Skeletal muscle tissue (tissue), 4 donors: ENCODE measurements around the gene NR1D1. TPM values are rescaled to one million over a fixed set of nuclear protein-coding genes. Genes with fewer than 3 reads are reported as not detected.
A peak's percentile ranks its signal among the peaks of the same experiment; 100 is the strongest.

ENCODE experiments used
- H3K27ac ChIP-seq: one replicate; pipeline ENCODE4 v1.7.0; 2013; ENCODE audit warnings: mild to moderate bottlenecking, low read depth, low read length, inconsistent platforms
- H3K27me3 ChIP-seq, 3 donors: one replicate each; pipeline ENCODE4 v1.7.0; 2013; ENCODE audit warnings: low read length in 3 of 3; ENCODE audit not compliant: control insufficient read depth in 3 of 3, insufficient read depth in 3 of 3
- H3K36me3 ChIP-seq, 3 donors: one replicate each; pipeline ENCODE4 v1.7.0; 2013; ENCODE audit warnings: low read length in 3 of 3; ENCODE audit not compliant: control insufficient read depth in 3 of 3, insufficient read depth in 3 of 3
- H3K4me1 ChIP-seq, 3 donors: one replicate each; pipeline ENCODE4 v1.7.0; 2013; ENCODE audit warnings: low read length in 3 of 3, mild to moderate bottlenecking in 3 of 3; ENCODE audit not compliant: control insufficient read depth in 3 of 3, insufficient read depth in 3 of 3
- H3K4me3 ChIP-seq, 3 donors: one replicate each; pipeline ENCODE4 v1.7.0; 2013; ENCODE audit warnings: low read length in 3 of 3
- H3K9ac ChIP-seq, 3 donors: one replicate each; pipeline ENCODE4 v1.7.0; 2013; ENCODE audit warnings: low read length in 3 of 3, mild to moderate bottlenecking in 3 of 3, moderate library complexity in 2 of 3, low read depth in 1 of 3
- H3K9me3 ChIP-seq, 3 donors: one replicate each; pipeline ENCODE4 v1.7.0; 2013; ENCODE audit warnings: low read length in 3 of 3; ENCODE audit not compliant: control insufficient read depth in 3 of 3
- total RNA-seq: library from RNA; depleted of rRNA; stranded (reverse); fragments of >200 nt; gene quantifications from one replicate; pipeline ENCODE4 v1.2.3, GENCODE V29; 2014
- donor health status: Osteomylitis.

Gene NR1D1
- total RNA-seq, 1 donor from 2014 or later: 1.0 TPM

- Histone ChIP-seq H3K4me3 (no peak overlapping the region), H3K27ac (no peak overlapping the region), H3K9ac (peak overlapping the region in 1 of 3 donors; percentile 79), H3K4me1 (peaks cover 48 to 57% (median 52%) of the 10 kb centered on the region in 3 donors), H3K27me3 (no peaks in the 10 kb centered on the region), H3K9me3 (no peaks in the 10 kb centered on the region), H3K36me3 (peaks cover 32 to 41% (median 40%) of the 10 kb centered on the region in 3 donors)
Observed at GRCh38 chr17:40076591-40076990, 23.8 kb downstream of the NR1D1 start.

DNA sequence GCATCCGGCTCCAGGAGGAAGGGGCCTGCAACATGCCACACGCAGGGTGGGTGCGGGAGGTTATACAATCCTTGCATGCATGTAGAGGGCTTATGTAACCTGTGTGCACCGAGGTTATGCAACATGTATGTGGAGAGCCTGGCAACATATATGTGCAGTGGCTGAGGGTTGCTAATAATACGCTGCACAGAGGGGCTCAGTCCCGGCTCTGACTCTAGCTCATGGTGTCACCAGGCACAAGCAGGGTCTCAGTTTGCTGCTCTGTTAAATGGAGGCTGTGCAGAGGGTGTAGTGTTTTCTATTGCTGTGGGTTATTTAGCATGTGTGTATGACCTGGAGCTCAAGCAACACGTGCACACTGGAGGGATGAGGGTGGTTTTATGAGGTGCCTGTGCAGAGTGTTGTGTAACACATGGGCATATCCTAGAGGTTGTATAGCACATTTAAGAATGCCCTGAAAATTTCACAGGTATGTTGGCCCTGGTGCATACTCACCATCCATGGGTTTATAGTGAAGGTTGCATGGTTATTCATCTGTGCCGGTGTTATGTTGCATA lies 24.4 kb downstream of the NR1D1 start:
- Histone ChIP-seq H3K4me1 (peaks cover 53 to 63% (median 58%) of the 10 kb centered on the region in 3 donors), H3K27ac (peak overlapping the region; percentile 99), H3K4me3 (peak overlapping the region; percentile 46 to 63 (median 59)), H3K27me3 (no peaks in the 10 kb centered on the region), H3K9me3 (no peaks in the 10 kb centered on the region), H3K9ac (peak overlapping the region; percentile 51 to 79 (median 76)), H3K36me3 (peaks cover 30 to 37% (median 36%) of the 10 kb centered on the region in 3 donors)

- H3K4me1 ChIP-seq: peaks cover 60 to 69% (median 64%) of the 10 kb centered on the region in 3 donors
- H3K9ac ChIP-seq: peak overlapping the region; percentile 51 to 79 (median 76)
- no peaks in the 10 kb centered on the region for H3K27me3 ChIP-seq
- peak overlapping the region; percentile 99 for H3K27ac ChIP-seq
- peak overlapping the region; percentile 46 to 63 (median 59) for H3K4me3 ChIP-seq
- H3K36me3 ChIP-seq: peaks cover 30 to 33% (median 32%) of the 10 kb centered on the region in 3 donors
- no peaks in the 10 kb centered on the region for H3K9me3 ChIP-seq
Observed at GRCh38 chr17:40075201-40075941, 25.0 kb downstream of the NR1D1 start.

DNA sequence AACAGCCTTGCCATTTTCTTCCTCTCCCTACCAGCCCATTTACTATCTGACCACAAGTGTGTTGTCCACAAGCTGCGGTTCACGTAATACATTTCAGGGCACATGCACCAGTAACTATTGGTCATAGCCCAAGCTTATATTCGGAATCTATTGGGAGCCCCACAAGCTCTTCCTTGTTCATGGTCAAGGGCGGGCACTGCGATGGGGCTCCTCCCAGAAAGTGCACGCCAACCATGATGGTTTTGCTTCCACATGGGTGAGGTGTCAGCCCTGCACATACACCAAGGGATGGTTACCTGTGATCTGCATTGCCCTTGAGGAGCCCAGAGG lies 25.6 kb downstream of the NR1D1 start:
- H3K4me1 ChIP-seq: peaks cover 65 to 75% (median 70%) of the 10 kb centered on the region in 3 donors
- H3K27ac ChIP-seq: peak overlapping the region; percentile 99
- H3K4me3 ChIP-seq: peak overlapping the region in 2 of 3 donors; percentile 59 to 63

GRCh38 chr17:40074175-40074512 lies 26.2 kb downstream of the NR1D1 start:
- H3K27me3 ChIP-seq: no peaks in the 10 kb centered on the region
- H3K4me1 ChIP-seq: peaks cover 72 to 82% (median 77%) of the 10 kb centered on the region in 3 donors

More for the DNA sequence above, 25.6 kb downstream of the NR1D1 start:
- H3K27me3 ChIP-seq: no peaks in the 10 kb centered on the region
- peak overlapping the region; percentile 2 to 79 (median 66) for H3K9ac ChIP-seq
- peaks cover 27 to 32% (median 28%) of the 10 kb centered on the region in 3 donors for H3K36me3 ChIP-seq
- no peaks in the 10 kb centered on the region for H3K9me3 ChIP-seq

DNA sequence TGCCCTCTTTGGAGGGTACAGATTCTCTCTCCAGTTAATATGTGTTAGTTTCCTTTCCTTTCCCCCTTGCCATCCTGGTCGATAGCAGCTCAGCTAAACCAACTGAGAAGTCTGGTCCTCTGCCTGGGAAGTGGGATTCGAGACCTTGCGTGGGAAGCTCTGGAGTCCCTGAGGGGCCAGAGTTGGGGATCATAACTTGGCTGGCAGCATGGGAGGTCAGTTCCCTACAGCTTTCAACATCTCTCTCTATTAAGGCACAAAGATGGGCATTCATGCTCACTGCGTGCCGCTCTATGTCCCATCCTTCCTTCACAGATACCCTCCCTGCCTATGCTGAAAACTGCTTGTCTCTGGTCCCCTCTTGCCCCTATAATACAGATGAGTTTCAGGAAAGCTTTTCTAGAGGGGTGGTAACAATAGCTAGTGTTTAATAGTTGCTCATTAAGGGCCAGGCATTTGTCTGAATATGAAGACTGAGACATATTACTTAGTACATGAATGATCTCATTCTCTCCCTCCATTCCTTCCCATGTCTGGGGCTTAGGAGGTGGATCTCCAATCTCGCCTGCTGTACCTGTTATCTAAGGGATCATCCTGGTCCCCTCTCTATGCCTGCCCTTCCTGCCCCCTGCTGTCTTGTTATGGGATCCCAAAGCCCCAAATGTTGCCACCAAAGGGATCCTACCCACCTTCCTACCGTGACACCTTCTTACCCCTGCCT lies 26.8 kb downstream of the NR1D1 start:
- H3K36me3 ChIP-seq: peaks cover 20 to 32% (median 25%) of the 10 kb centered on the region in 3 donors
- peaks cover 77 to 87% (median 81%) of the 10 kb centered on the region in 3 donors for H3K4me1 ChIP-seq
- no peak overlapping the region for H3K4me3 ChIP-seq
- peak overlapping the region; percentile 99 for H3K27ac ChIP-seq
- H3K9ac ChIP-seq: peak overlapping the region in 2 of 3 donors; percentile 57 to 75
- no peaks in the 10 kb centered on the region for H3K9me3 ChIP-seq
- H3K27me3 ChIP-seq: no peaks in the 10 kb centered on the region

More at GRCh38 chr17:40074175-40074512, 26.2 kb downstream of the NR1D1 start:
- H3K9ac ChIP-seq: peak overlapping the region in 2 of 3 donors; percentile 66 to 79
- peaks cover 23 to 32% (median 27%) of the 10 kb centered on the region in 3 donors for H3K36me3 ChIP-seq
- H3K9me3 ChIP-seq: no peaks in the 10 kb centered on the region
- no peak overlapping the region for H3K4me3 ChIP-seq
- H3K27ac ChIP-seq: peak overlapping the region; percentile 99

GRCh38 chr17:40072735-40073346 lies 27.5 kb downstream of the NR1D1 start:
- Histone ChIP-seq H3K4me1 (peaks cover 85 to 95% (median 89%) of the 10 kb centered on the region in 3 donors), H3K9me3 (no peaks in the 10 kb centered on the region), H3K9ac (peak overlapping the region; percentile 76 to 92 (median 80)), H3K27ac (peak overlapping the region; percentile 99), H3K36me3 (peaks cover 20 to 26% (median 22%) of the 10 kb centered on the region in 3 donors), H3K4me3 (peak overlapping the region in 2 of 3 donors; percentile 38 to 71), H3K27me3 (no peaks in the 10 kb centered on the region)

GRCh38 chr17:40072040-40072734 lies 28.2 kb downstream of the NR1D1 start:
- Histone ChIP-seq H3K9me3 (no peaks in the 10 kb centered on the region), H3K36me3 (peaks cover 16 to 20% (median 18%) of the 10 kb centered on the region in 3 donors), H3K27ac (peak overlapping the region; percentile 99), H3K4me1 (peaks cover 92 to 99% (median 93%) of the 10 kb centered on the region in 3 donors), H3K9ac (peak overlapping the region; percentile 76 to 92 (median 80)), H3K4me3 (peak overlapping the region; percentile 38 to 78 (median 71)), H3K27me3 (no peaks in the 10 kb centered on the region)
